ENCODE measurements around the gene SMIM5.

SMIM5 gene

DNA sequence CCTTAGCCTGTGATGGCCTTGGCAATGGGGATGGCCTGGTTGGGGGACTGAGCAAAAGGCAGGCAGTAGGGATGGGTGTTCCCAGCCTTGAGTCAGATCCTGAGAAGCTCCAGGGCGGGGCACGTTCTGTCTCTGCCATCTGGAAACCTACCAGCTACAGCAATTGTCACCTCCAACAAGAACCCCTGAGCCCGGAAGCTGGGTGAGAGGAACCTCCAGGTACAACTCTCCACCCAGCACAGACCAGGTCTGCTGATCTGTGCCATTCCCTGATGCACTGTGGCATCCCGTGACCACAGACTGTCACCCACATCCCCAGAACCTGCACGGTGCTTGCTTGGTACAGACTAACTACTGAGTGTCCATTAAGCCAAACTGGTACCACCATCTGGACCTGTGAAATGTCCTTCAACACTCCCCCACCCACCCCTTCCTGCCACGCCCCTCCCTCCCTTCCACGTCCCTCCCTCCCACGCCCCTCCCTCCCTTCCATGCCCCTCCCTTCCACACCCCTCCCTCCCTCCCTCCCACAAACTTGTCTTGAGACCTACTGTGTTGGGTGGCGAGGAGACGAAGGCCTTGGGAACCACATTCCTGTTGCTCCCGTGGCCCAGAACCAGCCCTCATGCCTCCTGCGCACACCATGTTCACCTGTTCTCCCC, 29.1 kb upstream of the SMIM5 start:
- DNase-seq = no peak

DNA sequence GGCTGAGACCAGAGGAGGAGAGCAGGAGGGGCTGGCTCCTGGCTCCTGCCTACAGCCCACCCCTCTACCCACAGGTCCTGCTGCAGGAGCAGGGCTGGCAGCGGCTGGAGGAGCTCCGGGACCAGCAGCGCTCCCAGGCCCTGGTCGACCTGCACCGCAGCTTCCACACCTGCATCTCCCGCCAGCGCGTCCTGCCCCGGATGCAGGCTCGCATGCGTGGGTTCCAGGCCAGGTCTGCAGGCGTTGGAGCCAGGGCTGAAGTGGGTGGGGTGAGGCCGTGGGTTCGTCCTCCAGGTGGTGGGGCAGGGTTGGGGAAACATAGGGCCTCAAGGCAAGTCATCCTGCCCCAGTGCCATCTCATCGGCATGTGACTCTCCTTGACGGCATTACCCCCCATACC, 27.4 kb upstream of the SMIM5 start:
- DNase-seq = no peak

DNA sequence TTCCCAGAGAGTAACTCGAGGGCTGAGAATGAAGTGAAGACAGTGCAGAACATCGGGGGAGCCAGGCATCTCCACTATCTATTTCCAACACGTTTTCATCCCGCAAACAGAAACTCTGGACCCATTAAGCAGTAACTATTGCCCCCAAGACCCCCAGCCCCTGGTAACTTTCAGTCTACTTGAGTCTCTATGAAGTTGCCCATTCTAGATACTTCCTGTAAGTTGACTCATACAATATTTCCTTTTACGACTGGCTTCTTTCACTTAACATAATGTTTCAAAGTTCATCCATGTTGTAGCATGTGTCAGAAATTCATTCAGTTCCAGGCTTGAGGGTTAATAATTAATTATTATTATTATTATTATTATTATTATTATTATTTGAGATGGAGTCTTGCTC, 26.1 kb upstream of the SMIM5 start:
- DNase-seq = no peak

DNA sequence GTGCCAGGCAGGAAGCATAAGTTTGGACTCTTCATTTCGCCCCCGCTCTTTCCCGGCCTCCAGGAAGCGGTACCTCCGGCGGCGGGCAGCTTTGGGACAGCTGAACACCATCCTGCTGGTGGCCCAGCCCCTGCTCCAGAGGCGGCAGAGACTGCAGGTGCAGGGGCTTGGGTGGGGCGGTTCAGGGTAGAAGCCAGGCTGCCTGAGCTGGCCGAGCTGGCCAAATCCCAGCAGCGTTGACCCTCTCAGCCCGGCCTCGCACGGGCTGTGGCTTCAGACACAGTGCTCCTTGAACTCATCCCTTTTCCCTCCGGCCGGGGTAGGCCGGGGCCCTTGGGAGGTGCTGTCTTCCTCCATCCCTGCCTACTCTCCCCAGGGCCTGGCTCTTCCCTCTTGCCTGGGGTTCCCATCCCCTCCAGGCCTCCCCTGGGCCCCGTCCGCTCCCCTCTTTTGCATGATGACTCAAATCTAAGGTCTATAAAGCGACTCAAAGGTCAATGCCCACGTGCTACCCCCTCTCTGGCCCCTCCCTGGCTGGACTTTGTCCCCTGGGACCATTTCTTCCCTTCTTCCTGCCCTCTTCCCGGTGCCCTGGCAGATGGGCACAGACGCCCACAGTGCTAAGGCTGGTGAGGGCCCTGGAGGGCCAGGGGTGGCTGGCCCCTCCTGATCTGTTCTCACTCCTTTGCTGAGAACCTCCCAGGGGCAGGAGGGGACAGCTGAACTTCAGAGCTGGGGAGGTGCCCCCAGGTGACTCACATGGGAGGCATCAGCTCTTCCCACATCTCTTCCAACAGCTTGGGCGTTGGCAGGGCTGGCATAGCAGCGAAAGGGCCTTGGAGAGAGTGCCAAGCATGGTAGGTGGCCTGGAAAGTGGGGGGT, 22.9 kb upstream of the SMIM5 start:
- DNase-seq = no peak

DNA sequence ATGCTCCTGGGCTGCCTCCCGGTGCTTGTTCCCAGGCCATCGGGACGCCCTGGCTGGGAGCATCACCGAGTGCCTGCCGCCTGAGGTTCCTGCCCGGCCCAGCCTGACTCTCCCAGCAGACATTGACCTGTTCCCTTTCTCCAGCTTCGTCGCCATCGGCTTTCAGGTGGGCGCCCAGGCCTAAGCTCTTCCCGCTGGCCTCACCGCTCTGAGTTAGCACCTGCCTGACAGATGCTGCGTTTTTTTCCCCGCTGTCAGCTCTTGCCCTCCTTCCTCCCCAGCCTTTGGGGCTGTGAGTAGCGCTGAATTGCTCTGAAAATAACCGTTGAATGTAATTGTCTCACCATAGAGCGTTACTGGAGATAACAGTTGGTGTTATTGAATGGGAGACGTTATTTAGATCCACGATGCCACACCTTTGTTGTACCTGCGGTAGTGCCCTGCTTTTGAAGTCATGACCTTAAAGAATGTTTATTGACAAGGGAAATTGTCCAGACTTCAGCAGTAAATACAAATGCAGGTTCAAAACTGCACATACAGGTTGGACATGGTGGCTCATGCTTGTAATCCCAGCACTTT, 21.3 kb upstream of the SMIM5 start:
- no peak for DNase-seq

DNA sequence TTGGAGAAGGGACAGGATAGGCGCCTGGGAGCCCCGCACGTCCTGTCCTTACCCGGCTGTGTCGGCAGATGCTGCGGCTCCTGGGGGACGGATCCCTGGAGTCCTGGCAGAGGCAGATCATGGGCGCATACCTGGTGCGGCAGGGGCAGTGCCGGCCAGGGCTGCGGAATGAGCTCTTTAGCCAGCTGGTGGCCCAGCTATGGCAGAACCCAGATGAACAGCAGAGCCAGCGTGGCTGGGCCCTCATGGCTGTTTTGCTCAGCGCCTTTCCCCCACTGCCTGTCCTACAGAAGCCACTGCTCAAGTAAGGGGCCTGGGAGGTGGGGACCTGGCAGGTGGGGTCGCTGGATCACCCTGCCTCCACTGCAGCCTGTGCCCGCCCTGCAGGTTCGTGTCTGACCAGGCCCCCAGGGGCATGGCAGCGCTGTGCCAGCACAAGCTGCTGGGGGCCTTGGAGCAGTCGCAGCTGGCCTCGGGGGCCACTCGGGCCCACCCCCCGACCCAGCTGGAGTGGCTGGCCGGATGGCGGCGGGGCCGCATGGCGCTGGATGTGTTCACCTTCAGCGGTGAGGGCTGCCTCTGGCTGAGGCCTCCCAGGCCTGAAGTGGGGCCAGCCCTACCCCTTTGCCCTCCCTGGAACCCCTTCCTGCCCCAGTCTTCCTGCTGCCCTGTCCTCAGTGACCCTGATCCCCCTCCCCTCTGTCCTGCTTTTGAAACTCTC, 20.2 kb upstream of the SMIM5 start:
- no peak for DNase-seq

DNA sequence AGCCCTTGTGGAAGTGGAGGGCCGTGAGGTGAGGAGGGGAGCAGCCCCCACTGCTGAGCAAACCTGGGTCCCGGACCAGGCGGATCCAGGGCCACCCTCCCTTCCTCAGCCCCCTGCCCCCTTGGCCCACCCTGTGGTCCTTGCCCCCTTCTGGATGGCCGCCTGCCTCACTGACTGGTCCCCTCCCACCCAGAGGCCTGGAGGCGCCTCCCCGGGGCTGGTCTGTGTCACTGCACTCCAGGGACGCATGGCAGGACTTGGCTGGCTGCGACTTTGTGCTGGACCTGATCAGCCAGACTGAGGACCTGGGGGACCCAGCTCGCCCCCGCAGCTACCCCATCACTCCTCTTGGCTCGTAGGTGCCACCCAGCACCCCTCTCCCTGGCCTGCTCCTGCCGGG, 19.2 kb upstream of the SMIM5 start:
- no peak for DNase-seq

DNA sequence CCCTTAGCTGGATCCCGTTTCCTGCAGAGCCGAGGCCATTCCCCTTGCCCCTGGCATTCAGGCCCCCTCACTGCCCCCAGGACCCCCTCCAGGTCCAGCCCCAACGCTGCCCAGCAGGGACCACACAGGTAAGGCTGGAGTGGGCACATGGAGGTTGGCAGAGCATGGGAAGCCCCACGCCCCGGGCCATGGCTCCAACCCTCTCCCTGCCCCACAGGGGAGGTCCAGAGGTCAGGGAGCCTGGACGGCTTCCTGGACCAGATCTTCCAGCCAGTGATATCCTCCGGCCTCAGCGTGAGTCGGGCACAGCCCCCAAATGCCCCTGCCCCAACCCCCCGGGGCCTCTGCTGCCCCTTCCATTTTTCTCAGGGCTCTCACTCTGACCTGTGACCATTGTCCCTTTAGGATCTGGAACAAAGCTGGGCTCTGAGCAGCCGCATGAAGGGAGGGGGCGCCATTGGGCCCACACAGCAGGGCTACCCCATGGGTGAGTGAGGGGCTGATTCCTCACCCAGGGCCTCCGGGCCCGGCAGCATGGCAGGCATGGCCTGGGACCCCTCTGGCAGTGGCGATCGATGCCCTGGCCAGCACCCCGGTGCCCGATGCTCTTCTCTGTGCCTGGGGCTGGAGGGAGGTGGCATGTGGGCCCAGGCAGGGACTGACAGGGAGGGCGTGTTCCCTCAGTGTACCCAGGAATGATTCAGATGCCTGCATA, 18.5 kb upstream of the SMIM5 start:
- no peak for DNase-seq

DNA sequence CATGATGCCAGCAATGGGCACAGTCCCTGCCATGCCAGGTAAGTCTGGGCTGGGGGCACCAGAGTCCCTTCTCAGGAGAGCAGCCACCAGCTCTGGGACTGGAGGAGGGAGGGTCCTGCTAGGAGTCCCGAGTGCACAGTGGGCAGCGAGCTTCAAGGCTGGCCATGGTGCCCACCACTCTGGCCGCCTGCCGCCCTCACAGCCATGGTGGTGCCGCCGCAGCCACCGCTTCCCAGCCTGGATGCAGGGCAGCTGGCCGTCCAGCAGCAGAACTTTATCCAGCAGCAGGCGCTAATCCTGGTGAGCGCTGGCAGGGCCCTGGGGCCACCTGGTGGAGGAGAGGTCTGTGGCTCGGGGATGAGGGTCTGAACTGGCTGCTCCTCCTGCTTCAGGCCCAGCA, 17.9 kb upstream of the SMIM5 start:
- DNase-seq = no peak

DNA sequence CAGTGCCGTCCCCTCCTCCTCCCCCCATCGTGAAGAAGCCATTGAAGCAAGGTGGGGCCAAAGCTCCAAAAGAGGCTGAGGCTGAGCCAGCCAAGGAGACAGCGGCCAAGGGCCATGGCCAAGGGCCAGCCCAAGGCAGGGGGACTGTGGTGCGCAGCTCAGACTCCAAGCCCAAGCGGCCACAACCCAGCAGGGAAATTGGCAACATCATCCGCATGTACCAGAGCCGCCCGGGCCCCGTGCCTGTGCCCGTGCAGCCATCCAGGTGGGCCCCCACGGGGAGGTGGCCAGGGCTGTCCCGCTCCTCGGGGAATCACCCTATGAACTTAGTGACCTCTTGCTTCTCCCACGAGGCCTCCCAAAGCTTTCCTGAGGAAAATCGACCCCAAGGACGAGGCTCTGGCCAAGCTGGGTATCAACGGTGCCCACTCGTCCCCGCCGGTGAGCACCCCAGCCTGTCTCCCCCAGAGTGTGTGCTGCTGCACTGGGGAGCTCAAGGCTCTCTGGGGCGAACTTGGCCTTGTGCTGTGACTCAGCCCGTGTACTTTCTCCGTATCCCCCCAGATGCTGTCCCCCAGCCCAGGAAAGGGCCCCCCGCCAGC, 16.6 kb upstream of the SMIM5 start:
- no peak for DNase-seq

DNA sequence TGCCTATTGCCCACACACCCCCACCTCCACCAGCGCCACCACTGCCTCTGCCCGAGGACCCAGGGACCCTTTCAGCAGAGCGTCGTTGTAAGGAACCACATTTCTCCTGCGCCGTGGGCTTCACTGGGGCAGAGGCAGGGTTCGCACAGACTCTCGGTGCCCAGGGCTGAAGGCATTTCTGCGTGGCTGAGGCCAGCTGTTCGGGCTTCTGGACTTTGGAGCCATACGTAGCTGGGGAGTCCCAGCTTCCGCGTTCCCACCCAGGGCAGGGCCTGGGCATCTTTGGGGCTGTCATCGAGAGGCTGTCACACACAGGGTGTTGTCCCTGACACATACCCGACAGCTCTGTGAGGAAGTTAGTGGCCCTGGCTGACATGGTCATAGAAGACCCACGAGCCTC, 16.0 kb upstream of the SMIM5 start:
- DNase-seq = no peak

DNA sequence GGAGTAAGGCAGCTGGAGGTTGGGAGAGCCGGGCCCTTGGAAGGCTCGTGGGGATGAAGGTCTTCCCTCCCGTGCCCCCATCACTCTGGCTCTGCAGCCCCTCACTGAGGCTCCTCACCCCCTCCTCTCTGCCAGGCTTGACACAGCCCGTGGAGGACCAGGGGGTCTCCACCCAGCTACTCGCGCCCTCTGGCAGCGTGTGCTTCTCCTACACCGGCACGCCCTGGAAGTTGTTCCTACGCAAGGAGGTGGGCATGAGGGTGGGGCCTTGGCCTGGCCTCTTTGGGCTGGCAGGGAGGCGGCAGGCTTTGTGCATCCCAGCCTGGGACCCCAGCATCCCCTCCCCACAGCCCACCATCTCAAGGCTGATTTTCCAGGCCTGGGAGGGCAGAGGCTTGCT, 15.6 kb upstream of the SMIM5 start:
- DNase-seq = no peak

DNA sequence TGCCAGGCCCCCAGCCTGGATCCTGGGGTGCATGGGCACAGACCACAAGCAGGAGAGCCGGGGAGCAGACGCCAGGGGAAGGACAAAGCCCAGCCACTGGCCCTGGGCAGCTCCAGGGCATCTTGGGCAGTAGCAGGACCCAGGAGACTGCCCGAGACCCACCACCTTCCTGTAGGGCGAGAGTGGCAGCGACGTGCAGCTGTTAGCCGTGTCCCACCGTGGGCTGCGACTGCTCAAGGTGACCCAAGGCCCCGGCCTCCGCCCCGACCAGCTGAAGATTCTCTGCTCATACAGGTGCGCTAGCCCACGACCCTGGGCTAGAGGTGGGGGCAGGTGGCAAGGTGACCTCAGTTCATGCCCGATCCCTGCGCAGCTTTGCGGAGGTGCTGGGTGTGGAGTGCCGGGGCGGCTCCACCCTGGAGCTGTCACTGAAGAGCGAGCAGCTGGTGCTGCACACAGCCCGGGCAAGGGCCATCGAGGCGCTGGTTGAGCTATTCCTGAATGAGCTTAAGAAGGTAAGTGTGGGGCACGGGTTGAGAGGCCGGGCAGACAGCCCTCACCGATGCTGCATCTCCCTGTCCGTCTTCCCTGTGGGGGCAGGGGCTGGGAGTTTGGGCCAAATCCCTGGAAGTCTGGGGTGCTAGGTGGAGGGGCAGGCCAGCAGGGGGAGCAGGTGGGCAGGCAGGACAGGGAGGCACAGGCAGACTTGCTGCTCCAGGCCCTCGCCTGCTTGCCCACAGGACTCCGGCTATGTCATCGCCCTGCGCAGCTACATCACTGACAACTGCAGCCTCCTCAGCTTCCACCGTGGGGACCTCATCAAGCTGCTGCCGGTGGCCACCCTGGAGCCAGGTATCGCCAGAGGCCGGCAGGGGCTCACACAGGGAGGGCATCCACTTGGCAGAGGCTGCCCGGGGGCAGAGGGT, 13.5 kb upstream of the SMIM5 start:
- DNase-seq = no peak

DNA sequence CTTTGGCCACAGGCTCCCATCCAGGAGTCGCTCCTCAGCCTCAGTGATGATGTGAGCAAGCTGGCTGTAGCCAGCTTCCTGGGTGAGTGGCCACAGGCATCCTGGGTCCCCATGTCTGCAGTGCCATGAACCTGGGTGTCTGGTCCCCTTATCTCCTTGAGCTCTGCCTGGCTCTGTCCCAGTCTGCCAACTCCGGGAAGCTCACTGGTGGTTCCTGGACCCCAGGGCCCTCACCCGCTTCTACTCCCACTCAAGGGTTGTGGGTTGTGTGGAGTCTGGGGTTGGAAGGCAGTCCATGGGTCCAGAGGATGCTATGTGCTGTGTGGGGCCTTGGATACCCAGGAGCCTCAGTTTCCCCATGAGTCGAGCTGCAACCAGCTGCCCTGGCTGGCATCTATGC, 11.7 kb upstream of the SMIM5 start:
- DNase-seq = no peak

DNA sequence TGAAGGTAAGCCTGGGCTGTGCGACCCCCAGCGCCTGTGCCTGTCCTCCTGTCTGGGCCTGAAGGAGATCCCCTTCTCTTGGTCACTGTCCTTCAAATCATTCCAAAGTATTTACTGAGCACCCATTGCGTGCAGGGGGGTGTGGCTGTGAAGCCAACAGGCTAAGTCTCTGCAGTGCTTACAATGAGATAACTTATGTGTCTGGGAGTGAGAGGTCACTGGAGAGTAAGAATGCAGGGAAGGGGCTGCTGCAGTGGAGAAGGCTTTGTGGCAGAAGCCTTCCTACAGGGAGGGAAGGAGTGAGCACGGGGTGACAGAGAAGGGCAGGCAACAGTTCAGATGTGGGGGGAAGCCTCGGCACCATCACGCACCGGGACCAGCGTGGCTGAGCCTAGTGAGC, 11.2 kb upstream of the SMIM5 start:
- DNase-seq = no peak

DNA sequence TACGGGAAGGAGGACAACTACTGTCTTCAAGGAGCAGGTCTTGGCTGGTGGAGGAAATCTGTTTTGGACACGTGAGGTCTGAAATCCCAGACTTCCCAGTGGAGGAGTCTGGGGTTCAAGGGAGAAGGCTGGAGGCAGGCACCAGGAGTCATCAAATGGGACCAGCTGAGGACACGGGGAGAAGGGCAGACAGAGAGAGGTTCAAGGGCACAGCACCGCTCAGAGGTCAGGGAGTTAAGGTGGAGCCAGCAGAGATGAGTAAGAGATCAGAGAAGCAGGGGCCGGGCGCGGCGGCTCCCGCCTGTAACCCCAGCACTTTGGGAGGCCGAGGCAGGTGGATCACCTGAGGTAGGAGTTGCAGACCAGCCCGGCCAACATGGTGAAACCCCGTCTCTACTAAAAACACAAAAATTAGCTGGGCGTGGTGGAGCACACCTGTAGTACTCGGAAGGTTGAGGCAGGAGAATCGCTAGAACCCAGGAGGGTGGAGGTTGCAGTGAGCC, 10.4 kb upstream of the SMIM5 start:
- DNase-seq = no peak

DNA sequence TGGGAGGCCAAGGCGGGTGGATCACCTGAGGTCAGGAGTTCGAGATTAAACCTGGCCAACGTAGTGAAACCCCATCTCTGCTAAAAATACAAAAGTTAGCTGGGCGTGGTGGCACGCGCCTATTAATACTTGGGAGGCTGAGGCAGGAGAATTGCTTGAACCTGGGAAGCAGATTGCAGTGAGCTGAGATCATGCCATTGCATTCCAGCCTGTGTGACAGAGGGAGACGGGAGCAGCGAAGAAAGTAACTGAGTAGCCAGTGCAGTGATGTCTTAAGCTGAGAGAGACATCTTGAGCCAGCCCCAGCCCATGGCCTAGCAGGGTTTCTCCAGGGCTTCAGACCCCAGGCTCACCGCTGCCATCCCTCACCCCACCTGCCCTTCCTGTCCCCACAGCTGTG, 9.8 kb upstream of the SMIM5 start:
- DNase-seq = no peak

DNA sequence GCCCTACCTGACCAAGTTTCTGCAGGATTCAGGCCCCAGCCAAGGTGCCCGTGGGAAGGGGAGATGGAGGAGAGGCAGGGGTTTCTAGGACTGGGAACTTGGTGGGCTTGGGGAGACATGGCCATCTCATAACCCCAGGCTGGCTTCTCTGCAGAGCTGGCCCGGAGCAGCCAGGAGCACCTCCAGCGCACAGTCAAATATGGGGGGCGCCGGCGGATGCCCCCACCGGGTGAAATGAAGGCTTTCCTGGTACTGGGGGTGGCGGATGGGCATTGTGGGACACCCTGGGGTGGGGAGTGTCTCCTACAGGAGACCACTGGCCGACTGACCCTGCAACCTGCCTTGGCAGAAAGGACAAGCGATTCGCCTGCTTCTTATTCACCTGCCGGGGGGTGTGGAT, 9.2 kb upstream of the SMIM5 start:
- DNase-seq = no peak

DNA sequence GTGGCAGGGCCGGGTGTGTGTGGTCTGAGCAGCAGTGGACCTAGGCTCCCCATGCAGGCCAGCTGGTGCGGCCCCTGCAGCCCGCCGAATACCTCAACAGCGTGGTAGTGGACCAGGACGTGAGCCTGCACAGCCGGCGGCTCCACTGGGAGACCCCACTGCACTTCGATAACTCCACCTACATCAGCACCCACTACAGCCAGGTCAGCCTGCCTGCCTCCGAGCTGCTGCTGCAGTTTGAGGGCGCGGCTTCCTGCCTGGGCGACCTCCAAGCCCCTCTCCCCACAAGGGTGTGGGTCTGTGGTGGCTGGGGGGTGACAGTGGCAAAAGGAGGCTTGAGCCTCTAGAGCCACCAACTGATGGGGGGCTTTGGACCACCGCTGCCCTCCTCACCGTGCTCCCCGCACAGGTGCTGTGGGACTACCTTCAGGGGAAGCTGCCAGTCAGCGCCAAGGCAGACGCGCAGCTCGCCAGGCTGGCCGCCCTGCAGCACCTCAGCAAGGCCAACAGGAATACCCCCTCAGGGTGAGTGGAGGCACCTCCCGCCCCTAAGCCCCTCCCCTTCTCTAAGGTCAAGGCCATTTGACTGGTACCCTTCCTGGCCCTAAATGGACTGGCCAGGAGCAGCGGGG, 8.4 kb upstream of the SMIM5 start:
- no peak for DNase-seq

DNA sequence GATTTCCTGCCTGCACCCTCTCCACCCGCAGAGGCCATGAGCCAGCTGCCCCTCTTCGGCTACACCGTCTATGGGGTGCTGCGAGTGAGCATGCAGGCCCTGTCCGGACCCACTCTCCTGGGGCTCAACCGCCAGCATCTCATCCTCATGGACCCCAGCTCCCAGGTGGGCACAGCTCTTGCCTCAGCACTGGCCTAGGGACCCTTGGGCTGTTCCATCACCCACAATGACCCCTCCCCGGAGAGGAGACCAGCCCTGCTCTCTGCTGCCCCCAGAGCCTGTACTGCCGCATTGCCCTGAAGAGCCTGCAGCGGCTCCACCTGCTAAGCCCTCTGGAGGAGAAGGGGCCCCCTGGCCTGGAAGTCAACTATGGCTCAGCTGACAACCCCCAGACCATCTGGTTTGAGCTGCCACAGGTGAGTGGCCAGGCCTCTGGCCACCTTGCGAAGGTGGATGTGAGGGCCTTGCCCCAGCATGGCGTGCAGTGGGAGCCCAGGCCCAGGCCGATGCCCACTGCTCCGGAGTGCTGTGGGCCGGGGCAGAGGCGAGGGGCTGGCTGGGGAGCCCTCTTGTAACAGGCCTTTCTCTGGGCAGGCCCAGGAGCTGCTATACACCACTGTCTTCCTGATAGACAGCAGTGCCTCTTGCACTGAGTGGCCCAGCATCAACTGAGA, 7.3 kb upstream of the SMIM5 start:
- DNase-seq = no peak
